ENCODE data around the gene EXOG. TPM values are rescaled to one million over a fixed set of nuclear protein-coding genes. Genes with fewer than 3 reads are reported as not detected.

EXOG gene
- total RNA-seq, 1 experiment from 2014 or later, result 12.5 TPM

DNA sequence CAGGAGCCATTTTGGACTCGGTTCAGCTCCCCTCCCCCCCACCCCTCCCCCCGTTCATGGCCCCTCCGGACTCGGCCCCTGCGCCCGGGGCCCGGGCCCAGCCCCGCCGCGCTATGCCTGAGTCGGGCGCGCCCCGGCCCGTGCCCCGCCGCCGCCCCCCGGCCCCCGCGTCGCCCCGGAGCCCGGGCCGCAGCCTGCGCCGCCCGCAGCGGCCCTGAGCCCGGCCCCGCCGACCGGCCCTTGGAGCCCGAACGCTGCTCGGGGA lies 42.3 kb upstream of the EXOG start:
- CTCF ChIA-PET, result no interaction called here
- BruUV-seq (replicated peaks), result no TSS peak
- ATAC-seq (no peak; the same call in 1 of the 2 replicates), DNase-seq (ENCODE audit: low read depth, low spot score) (no peak)
- H3K27me3 ChIP-seq (ENCODE audit: control insufficient read depth, insufficient read depth, low read length), result no peaks in the 10 kb centered on the region
- peaks cover under 1% of the 10 kb centered on the region; the same call in 1 of the 2 replicates for H3K4me1 ChIP-seq (ENCODE audit: control insufficient read depth, insufficient read depth, low read length)
- in situ Hi-C loops (cut with HindIII; ENCODE audit: low pct_unique_long_range_greater_than_20kb, low sequenced_read_pairs), result no loop called here
- H3K9me3 ChIP-seq (ENCODE audit: control insufficient read depth, insufficient read depth, low read depth, low read length), result no peaks in the 10 kb centered on the region
- intact Hi-C loops (cut with micrococcal nuclease; ENCODE audit: unreplicated experiment), result no loop called here
- H3K27ac ChIP-seq (ENCODE audit: low read length), result no peak overlapping the region
- POLR2A ChIA-PET, result no interaction called here
- TF ChIP-seq, protein P1, sequence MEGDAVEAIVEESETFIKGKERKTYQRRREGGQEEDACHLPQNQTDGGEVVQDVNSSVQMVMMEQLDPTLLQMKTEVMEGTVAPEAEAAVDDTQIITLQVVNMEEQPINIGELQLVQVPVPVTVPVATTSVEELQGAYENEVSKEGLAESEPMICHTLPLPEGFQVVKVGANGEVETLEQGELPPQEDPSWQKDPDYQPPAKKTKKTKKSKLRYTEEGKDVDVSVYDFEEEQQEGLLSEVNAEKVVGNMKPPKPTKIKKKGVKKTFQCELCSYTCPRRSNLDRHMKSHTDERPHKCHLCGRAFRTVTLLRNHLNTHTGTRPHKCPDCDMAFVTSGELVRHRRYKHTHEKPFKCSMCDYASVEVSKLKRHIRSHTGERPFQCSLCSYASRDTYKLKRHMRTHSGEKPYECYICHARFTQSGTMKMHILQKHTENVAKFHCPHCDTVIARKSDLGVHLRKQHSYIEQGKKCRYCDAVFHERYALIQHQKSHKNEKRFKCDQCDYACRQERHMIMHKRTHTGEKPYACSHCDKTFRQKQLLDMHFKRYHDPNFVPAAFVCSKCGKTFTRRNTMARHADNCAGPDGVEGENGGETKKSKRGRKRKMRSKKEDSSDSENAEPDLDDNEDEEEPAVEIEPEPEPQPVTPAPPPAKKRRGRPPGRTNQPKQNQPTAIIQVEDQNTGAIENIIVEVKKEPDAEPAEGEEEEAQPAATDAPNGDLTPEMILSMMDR (IDR thresholded peaks at IDR 0.05), result no peak
- H3K36me3 ChIP-seq (ENCODE audit: control insufficient read depth, insufficient read depth, low read length), result no peaks in the 10 kb centered on the region
- H3K4me3 ChIP-seq (ENCODE audit: low read depth in 2 of 2, low read length in 2 of 2), result peak overlapping the region; percentile 56 to 66

- peaks cover 5% of the 10 kb centered on the region; the same call in 1 of the 2 replicates for H3K4me1 ChIP-seq (ENCODE audit: control insufficient read depth, insufficient read depth, low read length)
- ChIA-PET CTCF (no interaction called here), POLR2A (no interaction called here)
- no peaks in the 10 kb centered on the region for H3K27me3 ChIP-seq (ENCODE audit: control insufficient read depth, insufficient read depth, low read length)
- H3K27ac ChIP-seq (ENCODE audit: low read length), result 0 out of 2 replicates have a peak overlapping the region, but pooled peaks have one; percentile 23
- intact Hi-C loops (cut with micrococcal nuclease; ENCODE audit: unreplicated experiment), result no loop called here
- in situ Hi-C loops (cut with HindIII; ENCODE audit: low pct_unique_long_range_greater_than_20kb, low sequenced_read_pairs), result no loop called here
- no peaks in the 10 kb centered on the region for H3K36me3 ChIP-seq (ENCODE audit: control insufficient read depth, insufficient read depth, low read length)
- ATAC-seq (peak; percentile 42), DNase-seq (ENCODE audit: low read depth, low spot score) (no peak)
- TF ChIP-seq POLR2AphosphoS5 (IDR thresholded peaks at IDR 0.05; ENCODE audit: low read depth, low read length) (no peak), SIN3A (IDR thresholded peaks at IDR 0.05; ENCODE audit: borderline replicate concordance, insufficient read depth, low read depth, low read length) (0 out of 2 replicates have a peak, but pooled peaks have one; percentile 50), TCF7L2 (IDR thresholded peaks at IDR 0.05; ENCODE audit: low read depth, low read length) (no peak)
- TF ChIP-seq, protein P1 (IDR thresholded peaks at IDR 0.05), result no peak
- BruUV-seq (replicated peaks), result no TSS peak
- peak overlapping the region; percentile 56 to 66 for H3K4me3 ChIP-seq (ENCODE audit: low read depth in 2 of 2, low read length in 2 of 2)
- H3K9me3 ChIP-seq (ENCODE audit: control insufficient read depth, insufficient read depth, low read depth, low read length), result no peaks in the 10 kb centered on the region
Measured at GRCh38 chr3:38454178-38454883, 41.8 kb upstream of the EXOG start.

DNA sequence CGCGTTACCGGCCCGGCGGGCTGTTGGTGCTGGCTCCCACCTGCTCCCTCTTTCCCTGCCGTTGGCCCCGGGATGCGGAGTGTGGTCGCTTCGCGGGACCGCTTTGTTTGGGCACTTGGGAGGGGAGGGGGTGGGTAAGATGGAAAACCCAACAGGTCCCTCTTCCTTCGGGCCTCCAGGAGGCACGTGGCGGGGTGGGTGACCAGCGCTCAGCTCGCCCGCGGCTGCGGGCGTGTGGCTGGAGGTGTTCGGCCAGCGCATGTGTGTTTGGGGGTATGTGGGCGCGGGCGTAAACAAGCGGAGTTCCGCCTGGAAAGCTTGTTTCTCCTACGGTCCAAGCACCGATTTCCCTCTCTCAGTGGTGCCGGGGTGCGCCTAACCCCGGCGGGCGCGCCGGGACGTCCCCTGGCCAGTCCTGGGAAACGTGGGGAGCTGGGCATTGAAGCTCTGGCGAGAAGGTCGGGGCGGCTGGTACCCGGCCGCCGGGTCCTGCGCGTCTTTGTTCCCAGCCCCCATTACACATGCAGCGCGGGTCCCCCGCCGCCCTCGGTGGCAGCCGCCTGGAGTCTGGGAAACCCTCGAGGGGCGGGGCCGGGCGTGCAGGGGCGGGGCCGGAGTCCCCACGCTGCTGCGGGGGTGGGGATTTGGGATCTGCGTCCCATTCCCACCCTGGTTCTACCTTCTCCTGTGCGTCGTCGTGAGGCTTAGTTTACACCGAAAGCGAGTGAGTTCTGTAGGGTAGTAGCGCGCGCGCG lies 41.1 kb upstream of the EXOG start:
- BruUV-seq (replicated peaks), result no TSS peak
- CTCF ChIA-PET, result no interaction called here
- H3K27ac ChIP-seq (ENCODE audit: low read length), result 0 out of 2 replicates have a peak overlapping the region, but pooled peaks have one; percentile 23
- peaks cover 7% of the 10 kb centered on the region; the same call in 1 of the 2 replicates for H3K4me1 ChIP-seq (ENCODE audit: control insufficient read depth, insufficient read depth, low read length)
- no peaks in the 10 kb centered on the region for H3K36me3 ChIP-seq (ENCODE audit: control insufficient read depth, insufficient read depth, low read length)
- in situ Hi-C loops (cut with HindIII; ENCODE audit: low pct_unique_long_range_greater_than_20kb, low sequenced_read_pairs) (no loop called here), intact Hi-C loops (cut with micrococcal nuclease; ENCODE audit: unreplicated experiment) (no loop called here)
- peak; percentile 75 for ATAC-seq
- TF ChIP-seq, protein P2, sequence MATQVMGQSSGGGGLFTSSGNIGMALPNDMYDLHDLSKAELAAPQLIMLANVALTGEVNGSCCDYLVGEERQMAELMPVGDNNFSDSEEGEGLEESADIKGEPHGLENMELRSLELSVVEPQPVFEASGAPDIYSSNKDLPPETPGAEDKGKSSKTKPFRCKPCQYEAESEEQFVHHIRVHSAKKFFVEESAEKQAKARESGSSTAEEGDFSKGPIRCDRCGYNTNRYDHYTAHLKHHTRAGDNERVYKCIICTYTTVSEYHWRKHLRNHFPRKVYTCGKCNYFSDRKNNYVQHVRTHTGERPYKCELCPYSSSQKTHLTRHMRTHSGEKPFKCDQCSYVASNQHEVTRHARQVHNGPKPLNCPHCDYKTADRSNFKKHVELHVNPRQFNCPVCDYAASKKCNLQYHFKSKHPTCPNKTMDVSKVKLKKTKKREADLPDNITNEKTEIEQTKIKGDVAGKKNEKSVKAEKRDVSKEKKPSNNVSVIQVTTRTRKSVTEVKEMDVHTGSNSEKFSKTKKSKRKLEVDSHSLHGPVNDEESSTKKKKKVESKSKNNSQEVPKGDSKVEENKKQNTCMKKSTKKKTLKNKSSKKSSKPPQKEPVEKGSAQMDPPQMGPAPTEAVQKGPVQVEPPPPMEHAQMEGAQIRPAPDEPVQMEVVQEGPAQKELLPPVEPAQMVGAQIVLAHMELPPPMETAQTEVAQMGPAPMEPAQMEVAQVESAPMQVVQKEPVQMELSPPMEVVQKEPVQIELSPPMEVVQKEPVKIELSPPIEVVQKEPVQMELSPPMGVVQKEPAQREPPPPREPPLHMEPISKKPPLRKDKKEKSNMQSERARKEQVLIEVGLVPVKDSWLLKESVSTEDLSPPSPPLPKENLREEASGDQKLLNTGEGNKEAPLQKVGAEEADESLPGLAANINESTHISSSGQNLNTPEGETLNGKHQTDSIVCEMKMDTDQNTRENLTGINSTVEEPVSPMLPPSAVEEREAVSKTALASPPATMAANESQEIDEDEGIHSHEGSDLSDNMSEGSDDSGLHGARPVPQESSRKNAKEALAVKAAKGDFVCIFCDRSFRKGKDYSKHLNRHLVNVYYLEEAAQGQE (IDR thresholded peaks at IDR 0.05; ENCODE audit: insufficient read depth in 1 of 2, low read depth in 2 of 2, low read length in 1 of 2), result no peak
- TF ChIP-seq SIN3A (IDR thresholded peaks at IDR 0.05; ENCODE audit: borderline replicate concordance, insufficient read depth, low read depth, low read length), result no peak
- no peak for TF ChIP-seq TCF7L2 (IDR thresholded peaks at IDR 0.05; ENCODE audit: low read depth, low read length)
- no peak for TF ChIP-seq POLR2AphosphoS5 (IDR thresholded peaks at IDR 0.05; ENCODE audit: low read depth, low read length)
- TF ChIP-seq, protein P1 (IDR thresholded peaks at IDR 0.05), result no peak
- DNase-seq (ENCODE audit: low read depth, low spot score), result no peak
- POLR2A ChIA-PET, result no interaction called here
- H3K9me3 ChIP-seq (ENCODE audit: control insufficient read depth, insufficient read depth, low read depth, low read length), result no peaks in the 10 kb centered on the region
- no peaks in the 10 kb centered on the region for H3K27me3 ChIP-seq (ENCODE audit: control insufficient read depth, insufficient read depth, low read length)
- H3K4me3 ChIP-seq (ENCODE audit: low read depth in 2 of 2, low read length in 2 of 2), result peak overlapping the region; percentile 56 to 66
